GM13976 (cell line): ENCODE measurements around the gene ASB18.

Source experiments
- DNase-seq: peaks from one replicate; pipeline ENCODE4 v3.0.0; 2012; ENCODE audit warnings: low spot score
- CTCF ChIP-seq: IDR thresholded peaks from 2 replicates; pipeline ENCODE4 v1.5.1; 2012; ENCODE audit warnings: borderline replicate concordance, mild to moderate bottlenecking; ENCODE audit not compliant: insufficient read depth; ENCODE audit errors: extremely low read depth, missing control alignments, control extremely low read depth
- in situ Hi-C: fragments of 300-500 bp; cut with MboI; formaldehyde crosslinking; loops from one replicate; pipeline ENCODE4 v1.12.0; 2022; ENCODE audit warnings: low sequenced_read_pairs, mixed read lengths, inconsistent platforms; ENCODE audit not compliant: unreplicated experiment

The ASB18 gene

GRCh38 chr2:236305964-236306605, 41.9 kb upstream of the ASB18 start:
- in situ Hi-C loops, result no loop called here
- TF ChIP-seq CTCF, result no peak

GRCh38 chr2:236305531-236305930, 41.3 kb upstream of the ASB18 start:
- no peak for TF ChIP-seq CTCF
- in situ Hi-C loops, result no loop called here
- no peak for DNase-seq

More at GRCh38 chr2:236305964-236306605, 41.9 kb upstream of the ASB18 start:
- no peak for DNase-seq

- TF ChIP-seq CTCF, result no peak
- in situ Hi-C loops, result no loop called here
Measured at GRCh38 chr2:236303935-236304334, 39.7 kb upstream of the ASB18 start.

GRCh38 chr2:236302555-236302954, 38.3 kb upstream of the ASB18 start:
- in situ Hi-C loops, result no loop called here
- no peak for TF ChIP-seq CTCF
- DNase-seq, result no peak

More at GRCh38 chr2:236303935-236304334, 39.7 kb upstream of the ASB18 start:
- DNase-seq, result no peak

- in situ Hi-C loops, result no loop called here
- no peak for TF ChIP-seq CTCF
- no peak for DNase-seq
Measured at GRCh38 chr2:236298924-236299475, 34.8 kb upstream of the ASB18 start.

GRCh38 chr2:236295481-236295880, 31.3 kb upstream of the ASB18 start:
- no peak for TF ChIP-seq CTCF
- in situ Hi-C loops, result no loop called here
- no peak for DNase-seq

- in situ Hi-C loops, result no loop called here
- DNase-seq, result no peak
- no peak for TF ChIP-seq CTCF
Measured at GRCh38 chr2:236294647-236295046, 30.4 kb upstream of the ASB18 start.
